Cortex of kidney (tissue), 1 donor: Measurements from ENCODE around the gene INHBA.

ENCODE experiments used
- DNase-seq: peaks from one replicate; lab custom pipeline; 2025; lab: John Stamatoyannopoulos, UW

INHBA gene

DNA sequence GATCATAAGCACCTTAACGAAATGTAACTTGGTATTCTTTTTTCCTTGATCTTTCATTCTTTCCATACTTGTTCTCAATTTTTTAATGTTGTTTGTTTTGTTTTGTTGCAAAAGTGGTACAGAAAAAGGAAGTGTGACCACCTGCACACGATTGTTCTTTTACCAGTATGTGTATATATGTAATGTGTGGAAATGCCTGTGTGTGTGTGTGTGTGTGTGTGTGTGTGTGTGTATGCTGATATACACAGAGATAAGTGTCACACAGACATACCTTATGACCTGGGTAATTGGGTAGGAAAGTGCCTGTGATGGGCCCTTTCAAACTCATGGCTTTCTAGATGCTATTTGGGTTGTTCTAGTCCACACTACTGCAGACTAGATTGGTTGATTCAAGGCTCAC is 14.0 kb downstream of the INHBA start:
- DNase-seq = no peak

DNA sequence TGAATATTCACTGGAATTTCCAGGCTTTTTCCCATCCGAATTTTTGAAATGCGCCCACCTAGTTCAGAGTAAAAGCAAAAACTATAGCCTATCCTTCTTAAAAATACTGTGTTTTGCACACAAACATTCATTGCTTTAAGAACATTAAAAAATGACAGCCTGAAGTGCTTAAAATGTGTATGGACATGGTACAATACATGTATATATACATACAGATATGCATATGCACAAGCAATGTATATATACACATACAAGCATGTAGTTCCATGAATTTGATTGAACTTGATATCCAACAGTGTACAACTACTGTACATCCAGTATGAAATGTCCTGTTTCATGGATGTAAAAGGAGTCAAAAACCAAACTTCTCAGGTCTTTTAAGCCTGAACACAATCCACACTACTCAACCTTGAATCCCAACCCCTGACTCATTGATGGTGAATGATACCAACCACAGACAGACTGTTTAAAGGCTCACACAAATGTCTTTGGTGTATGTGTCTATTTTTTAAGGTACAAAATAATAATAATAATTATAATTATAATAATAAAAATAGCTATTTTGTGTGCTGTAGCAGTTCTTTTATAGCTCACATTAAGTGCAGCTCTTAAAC is 14.8 kb downstream of the INHBA start:
- no peak for DNase-seq

- no peak for DNase-seq
These were observed 17.2 kb downstream of the INHBA start for GRCh38 chr7:41685684-41686083.

DNA sequence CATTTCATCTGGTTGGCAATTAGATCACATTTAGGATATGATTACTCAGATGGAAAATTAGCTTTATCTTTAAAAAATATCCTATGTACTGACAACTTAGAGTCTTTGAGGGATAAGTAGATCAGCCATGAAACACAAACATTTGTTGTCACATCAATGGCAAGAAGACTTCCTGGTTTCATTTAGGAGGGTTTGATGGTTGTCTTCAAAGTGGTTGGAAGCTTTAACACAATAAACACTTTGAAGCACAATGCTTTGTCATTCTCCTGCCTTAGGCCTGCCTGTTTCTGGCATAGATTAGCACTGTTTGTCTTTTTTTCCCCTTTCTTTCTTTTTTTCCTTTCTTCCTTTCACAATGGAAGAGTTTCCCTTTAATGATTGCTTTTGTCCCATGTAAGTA is 20.5 kb downstream of the INHBA start:
- no peak for DNase-seq

- no peak for DNase-seq
These were observed 23.3 kb downstream of the INHBA start for GRCh38 chr7:41679566-41679965.

- DNase-seq = no peak
These were observed 28.3 kb downstream of the INHBA start for GRCh38 chr7:41674505-41675023.

DNA sequence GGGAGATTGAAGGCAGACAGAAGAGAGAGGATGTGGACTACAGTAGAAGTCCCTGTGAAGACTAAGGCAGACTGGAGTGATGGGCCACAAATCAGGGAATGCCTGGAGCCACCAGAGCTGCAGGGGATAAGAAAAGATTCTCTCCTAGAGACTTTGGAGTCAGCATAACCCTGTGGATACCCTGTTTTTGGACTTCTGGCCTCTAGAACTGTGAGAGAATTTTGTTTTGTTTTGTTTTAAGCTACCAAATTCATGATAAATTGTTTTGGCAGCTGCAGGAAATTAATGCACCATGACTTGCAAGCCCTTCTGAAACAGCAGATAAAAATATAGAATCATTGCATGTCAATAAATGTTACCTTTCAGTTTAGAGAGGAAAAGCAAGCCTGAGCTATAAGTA is 41.3 kb downstream of the INHBA start:
- DNase-seq = no peak

GRCh38 chr7:41659539-41659938 is 43.4 kb downstream of the INHBA start:
- DNase-seq = no peak

GRCh38 chr7:41656366-41656765 is 46.5 kb downstream of the INHBA start:
- no peak for DNase-seq

DNA sequence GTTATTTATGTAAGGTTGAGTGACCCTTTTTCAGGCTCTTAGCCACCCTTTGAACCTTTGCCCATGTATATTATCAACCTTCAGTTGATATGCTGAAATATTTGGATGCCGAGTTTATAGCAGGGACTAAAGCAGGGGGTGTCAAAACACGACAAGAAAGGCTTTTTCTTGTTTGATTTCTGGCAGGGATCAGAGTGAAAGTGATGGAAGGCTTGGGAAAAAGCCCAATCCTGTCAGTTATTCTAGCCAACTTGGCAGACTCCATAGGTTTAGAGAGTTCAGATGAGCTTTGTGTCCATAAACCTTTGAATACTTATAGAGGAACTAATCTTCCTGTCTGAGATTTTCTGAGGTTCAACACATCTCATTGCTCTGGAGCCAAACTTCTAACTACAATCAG is 47.5 kb downstream of the INHBA start:
- DNase-seq = no peak

- no peak for DNase-seq
These were observed 50.6 kb downstream of the INHBA start for GRCh38 chr7:41652267-41652666.

GRCh38 chr7:41648501-41648900 is 54.4 kb downstream of the INHBA start:
- no peak for DNase-seq

DNA sequence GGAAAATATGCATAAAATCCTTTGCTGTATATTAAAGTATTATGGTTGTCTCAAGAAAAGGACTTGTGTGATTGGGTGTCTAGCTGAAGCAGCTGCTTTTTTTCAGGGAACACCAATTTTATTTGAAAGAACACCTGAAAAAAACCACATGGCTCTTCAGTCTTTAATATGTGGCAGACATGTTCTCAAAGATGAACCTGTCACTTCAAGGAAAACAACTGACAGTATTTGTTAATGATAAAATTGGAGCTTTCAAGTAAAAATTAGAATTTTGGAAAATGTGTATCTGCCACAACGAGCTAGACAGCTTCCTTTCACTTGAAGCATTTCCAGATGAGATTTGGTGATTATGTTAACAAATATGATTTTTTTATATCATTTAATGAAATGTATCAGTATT is 59.3 kb downstream of the INHBA start:
- no peak for DNase-seq

DNA sequence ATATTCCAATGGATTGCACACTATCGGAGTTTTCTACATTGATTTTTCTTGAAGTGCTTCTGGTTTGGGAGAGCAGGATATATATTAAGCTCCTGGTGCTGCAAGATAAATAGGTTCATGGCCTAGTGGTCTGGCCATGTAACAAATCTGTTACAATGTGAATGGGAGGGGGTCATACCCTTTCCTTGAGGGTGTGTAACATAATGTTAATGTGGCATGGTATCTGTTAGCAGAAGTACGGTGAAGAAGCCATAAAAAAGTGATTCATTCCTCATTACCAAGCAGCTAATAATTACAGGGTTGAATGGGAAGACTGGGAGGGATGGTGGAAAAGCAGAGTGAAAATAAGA is 61.2 kb downstream of the INHBA start:
- DNase-seq = no peak

GRCh38 chr7:41641011-41641664 is 61.8 kb downstream of the INHBA start:
- no peak for DNase-seq

DNA sequence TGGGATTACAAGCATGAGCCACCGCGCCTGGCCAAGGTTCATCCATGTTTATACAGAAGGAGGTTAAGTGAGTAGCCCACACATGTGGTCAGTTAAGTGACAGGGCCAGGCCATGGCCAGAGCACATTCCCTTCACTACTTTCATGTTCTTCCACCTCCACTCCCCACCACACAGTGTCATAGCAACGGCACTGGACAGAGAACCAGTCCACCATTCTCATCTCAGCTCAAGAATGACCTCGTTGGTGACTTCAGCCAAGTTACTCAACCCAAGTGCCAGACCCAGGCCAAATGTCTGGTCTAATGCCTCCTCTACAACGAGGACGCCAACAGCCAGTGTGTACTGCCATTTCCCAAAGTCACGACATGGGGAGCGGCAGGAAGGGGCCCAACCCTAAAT is 62.4 kb downstream of the INHBA start:
- DNase-seq = no peak

GRCh38 chr7:41637049-41637448 is 65.8 kb downstream of the INHBA start:
- no peak for DNase-seq
